HG03457 (cell line): Measurements from ENCODE around the gene JHY.

Experiments
- ATAC-seq: cut with Tn5 transposase; IDR thresholded peaks from one replicate; pipeline ENCODE4 v1.9.1; 2021; ENCODE audit warnings: moderate number of reproducible peaks; ENCODE audit not compliant: unreplicated experiment

The JHY gene

GRCh38 chr11:122871302-122871701 is 11.3 kb upstream of the JHY start:
- no peak for ATAC-seq

DNA sequence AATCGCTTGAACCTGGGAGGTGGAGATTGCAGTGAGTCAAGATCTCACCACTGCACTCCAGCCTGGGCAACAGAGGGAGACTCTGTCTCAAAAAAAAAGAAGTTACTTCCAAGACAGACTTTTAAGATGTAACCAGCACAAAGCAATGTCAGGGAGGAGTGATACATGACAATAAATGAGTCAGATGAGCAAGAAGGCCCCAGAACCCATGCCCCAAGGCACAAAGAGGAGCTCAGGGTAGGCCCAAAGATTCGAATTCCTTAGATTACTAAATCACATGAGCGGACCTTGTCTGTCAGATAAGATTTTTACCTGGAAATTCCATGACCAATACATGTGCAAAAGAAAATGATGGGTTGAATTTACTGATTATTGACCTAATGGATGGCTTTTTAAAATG is 10.5 kb upstream of the JHY start:
- no peak for ATAC-seq

GRCh38 chr11:122874991-122875390 is 7.6 kb upstream of the JHY start:
- no peak for ATAC-seq

DNA sequence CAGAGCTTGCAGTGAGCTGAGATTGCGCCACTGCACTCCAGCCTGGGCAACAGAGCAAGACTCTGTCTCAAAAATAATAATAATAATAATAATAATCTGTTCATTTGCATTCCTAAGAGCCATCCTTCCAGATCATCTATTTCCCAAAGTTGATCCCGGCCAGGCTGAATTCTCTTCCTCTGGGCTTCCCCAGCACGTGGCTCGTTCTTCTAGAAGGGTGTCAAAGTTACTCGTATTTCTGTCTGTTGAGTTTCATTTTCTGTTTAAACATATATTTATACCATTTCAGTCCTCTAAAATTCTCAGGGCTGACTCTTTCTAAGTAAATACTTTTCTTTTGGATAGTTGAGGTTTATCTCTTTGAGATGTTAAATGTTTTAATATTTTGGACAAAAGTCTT is 4.8 kb upstream of the JHY start:
- ATAC-seq = no peak

- ATAC-seq = no peak
Measured at GRCh38 chr11:122879785-122880184, 2.8 kb upstream of the JHY start.

- no peak for ATAC-seq
Measured at GRCh38 chr11:122882857-122883645, 492 bp downstream of the JHY start.

DNA sequence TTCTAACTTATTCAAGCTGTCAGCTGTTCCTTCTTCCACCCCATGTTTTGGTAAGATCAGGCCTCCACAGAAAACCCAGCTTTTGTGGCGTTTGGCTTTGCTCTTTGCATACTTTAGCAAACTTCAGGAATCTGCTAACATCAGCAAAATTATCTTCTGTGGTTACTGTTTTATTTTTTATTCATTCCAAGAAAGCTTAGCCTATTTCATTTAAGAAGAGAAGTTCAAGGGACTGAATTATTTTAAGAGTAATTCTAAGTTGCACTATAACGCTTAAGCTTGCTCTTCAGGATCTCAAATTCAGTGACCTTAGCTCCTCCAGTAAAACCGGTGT is 1.1 kb downstream of the JHY start:
- no peak for ATAC-seq

DNA sequence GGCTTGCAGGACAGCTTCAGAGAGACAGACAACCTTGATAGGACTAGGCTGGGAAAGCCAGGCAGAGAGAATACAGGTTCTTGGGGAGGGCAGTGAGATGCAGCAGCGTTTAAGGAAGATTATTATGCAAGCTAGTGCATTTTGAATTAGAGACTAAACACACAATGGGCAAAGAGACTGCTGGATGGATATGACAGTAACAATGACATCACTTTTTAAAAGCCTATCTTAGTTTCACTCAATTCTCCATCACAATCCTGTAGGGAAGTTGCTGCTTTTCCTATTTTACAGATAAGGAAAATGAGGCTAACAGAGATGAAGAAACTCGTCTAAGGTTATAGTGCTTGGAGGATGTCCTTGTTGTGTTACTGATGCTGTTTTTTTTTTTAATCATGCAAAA is 5.6 kb downstream of the JHY start:
- ATAC-seq = no peak

DNA sequence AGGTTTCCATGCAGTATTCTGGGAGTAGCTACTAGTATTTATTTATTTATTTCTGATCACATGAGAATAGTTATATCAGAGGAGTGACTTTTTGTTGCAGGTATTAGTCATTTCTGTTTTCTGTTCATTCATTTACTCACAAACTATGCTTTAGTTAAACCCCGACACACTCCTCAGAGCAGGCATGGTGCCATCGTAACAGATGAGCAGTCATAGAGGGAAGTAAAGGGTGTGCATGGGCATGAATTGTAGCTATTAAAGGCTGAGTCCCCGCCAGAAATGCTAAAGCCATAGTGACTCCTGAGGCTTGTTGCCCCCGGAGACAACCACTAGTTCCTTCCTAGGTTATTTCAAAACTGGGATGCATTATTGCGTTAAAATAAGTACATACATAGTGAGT is 10.6 kb downstream of the JHY start:
- ATAC-seq = no peak

GRCh38 chr11:122895563-122895962 is 13.0 kb downstream of the JHY start:
- ATAC-seq = no peak

DNA sequence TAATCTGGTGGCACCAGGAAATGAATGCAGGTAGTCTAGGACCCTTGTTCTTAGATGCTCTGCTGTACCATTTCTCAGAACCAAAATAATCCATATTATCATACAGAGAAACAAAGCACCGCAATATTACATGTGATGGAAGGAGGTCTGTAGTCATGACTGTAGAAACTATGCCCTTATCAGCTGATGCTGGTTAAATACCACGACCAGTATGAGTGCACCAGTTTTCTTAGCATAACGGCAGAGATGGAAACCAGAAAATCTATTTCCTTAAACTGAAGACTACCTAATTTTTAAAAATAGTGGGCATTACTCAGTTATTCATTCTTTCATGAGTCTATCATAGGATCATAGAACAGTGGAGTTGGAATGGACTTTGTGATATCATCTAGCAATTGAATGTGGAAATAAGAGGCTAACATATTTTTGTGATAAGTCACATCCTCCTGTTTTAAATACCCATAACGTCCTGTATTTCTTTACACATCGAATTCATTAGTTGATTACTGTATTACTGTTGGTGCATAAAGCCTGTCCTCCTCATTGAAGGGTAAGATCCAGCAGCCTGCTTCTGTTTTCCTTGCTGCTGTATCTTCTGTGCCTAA is 15.1 kb downstream of the JHY start:
- ATAC-seq = no peak

GRCh38 chr11:122898799-122899198 is 16.2 kb downstream of the JHY start:
- no peak for ATAC-seq

GRCh38 chr11:122900587-122901202 is 18.1 kb downstream of the JHY start:
- ATAC-seq = no peak

- ATAC-seq = no peak
Measured at GRCh38 chr11:122902951-122903350, 20.4 kb downstream of the JHY start.

- ATAC-seq = no peak
Measured at GRCh38 chr11:122910775-122911174, 28.2 kb downstream of the JHY start.

- no peak for ATAC-seq
Measured at GRCh38 chr11:122917311-122917710, 34.8 kb downstream of the JHY start.

DNA sequence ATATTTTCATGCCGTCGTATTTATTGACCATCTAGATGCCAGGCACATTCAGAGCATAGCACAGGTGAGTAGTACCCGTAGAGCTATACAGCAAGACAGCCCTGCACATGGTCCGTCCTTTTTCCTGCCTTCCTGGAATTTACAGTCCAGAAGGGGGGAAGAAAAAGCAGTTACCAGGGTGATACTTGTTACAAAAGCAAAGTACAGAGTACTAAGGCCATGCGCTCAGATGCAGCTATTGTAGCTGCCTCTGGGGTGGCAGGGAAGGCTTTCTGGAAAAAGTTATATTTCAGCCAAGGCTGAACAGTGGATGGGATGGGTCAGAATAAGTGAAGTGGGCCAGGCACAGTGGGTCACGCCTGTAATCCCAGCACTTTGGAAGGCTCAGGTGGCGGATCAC is 36.2 kb downstream of the JHY start:
- no peak for ATAC-seq

- no peak for ATAC-seq
Measured at GRCh38 chr11:122920579-122920978, 38.0 kb downstream of the JHY start.

GRCh38 chr11:122922893-122923292 is 40.3 kb downstream of the JHY start:
- ATAC-seq = no peak

GRCh38 chr11:122923302-122923701 is 40.7 kb downstream of the JHY start:
- no peak for ATAC-seq

DNA sequence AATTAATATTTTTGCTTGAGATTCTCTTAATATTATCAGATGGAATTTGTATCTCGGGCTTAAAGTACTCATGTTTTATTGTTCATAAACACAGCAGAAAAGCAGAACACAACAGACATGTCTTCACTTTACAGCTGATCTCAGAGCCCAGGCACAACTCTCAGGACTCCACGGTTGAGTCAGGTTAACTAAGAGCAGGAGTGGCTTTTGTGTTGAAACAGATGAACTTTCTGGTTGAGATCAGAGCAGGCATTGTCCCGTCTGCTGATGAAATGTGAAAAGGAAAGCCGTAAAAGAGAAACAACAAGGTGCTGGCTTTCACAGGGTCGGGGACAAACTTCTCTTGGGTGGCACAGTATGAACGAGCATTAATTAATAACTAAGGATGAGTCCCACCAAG is 49.0 kb downstream of the JHY start:
- no peak for ATAC-seq

- ATAC-seq = no peak
Measured at GRCh38 chr11:122933416-122933815, 50.9 kb downstream of the JHY start.
